ENCODE results near the gene CLASP1. TPM values are rescaled to one million over a fixed set of nuclear protein-coding genes. Genes with fewer than 3 reads are reported as not detected.

Gene CLASP1
- total RNA-seq, 1 donor from 2014 or later, result 163 TPM

- DNase-seq, result no peak
- H3K9me3 Mint-ChIP-seq (ENCODE audit: unreplicated experiment), result peaks cover 3% of the 10 kb centered on the region
- H3K27ac Mint-ChIP-seq (ENCODE audit: unreplicated experiment), result peak overlapping the region; percentile 89
- peak overlapping the region; percentile 58 for H3K4me3 Mint-ChIP-seq (ENCODE audit: unreplicated experiment)
- peaks cover 2% of the 10 kb centered on the region for H3K27me3 Mint-ChIP-seq (ENCODE audit: unreplicated experiment)
- no peak for TF ChIP-seq CTCF (IDR thresholded peaks at IDR 0.05; ENCODE audit: partially characterized antibody, unreplicated experiment)
- peaks cover 16% of the 10 kb centered on the region for H3K4me1 Mint-ChIP-seq (ENCODE audit: low read depth, unreplicated experiment)
- peaks cover 15% of the 10 kb centered on the region for H3K36me3 Mint-ChIP-seq (ENCODE audit: unreplicated experiment)
Observed at GRCh38 chr2:121635371-121635770, 13.9 kb downstream of the CLASP1 start.

DNA sequence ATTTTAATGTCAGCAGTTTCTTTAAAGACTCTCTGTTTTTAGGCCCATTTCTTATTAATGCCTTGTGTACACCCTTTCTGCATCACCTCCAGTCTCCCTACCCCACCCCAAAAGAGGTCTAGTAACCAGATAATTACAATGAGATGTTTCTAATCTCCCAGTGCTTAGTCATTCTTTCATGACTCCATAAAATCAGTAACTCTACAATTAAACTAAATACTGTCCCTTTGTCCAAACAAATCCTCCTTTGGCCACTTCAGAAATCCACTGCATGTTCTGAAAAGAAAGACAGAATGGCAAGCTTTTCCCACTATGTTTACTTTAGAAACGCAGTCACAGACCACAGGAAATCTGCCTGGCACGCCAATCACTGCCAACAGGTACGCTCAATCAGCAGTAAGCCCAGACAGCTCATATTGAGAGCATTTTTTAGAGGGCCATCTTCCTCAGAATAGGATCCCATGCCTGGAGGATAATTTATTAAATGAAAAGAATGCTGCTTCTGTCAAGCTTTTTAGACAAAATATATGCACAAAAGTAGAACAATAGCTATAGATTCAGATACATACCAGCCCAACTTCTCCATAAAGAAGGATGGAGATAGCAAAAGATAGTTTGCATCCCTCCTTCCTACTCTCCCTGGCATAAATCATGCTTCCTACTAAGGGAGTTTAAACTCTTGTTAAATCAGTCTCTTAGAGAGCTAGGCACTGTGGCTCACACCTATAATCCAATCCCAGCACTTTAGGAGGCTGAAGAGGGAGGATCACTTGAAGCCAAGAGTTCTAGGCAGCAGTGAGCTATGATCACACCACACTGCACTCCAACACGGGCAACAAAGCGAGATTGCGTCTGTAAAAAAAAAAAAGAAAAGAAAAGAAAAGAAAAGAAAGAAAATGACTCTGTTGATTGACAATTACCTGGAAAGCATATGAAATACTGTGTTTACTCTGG, 14.6 kb downstream of the CLASP1 start:
- peaks cover 3% of the 10 kb centered on the region for H3K9me3 Mint-ChIP-seq (ENCODE audit: unreplicated experiment)
- TF ChIP-seq CTCF (IDR thresholded peaks at IDR 0.05; ENCODE audit: partially characterized antibody, unreplicated experiment), result no peak
- H3K4me3 Mint-ChIP-seq (ENCODE audit: unreplicated experiment), result peak overlapping the region; percentile 58
- peaks cover 16% of the 10 kb centered on the region for H3K4me1 Mint-ChIP-seq (ENCODE audit: low read depth, unreplicated experiment)
- DNase-seq, result no peak
- H3K27me3 Mint-ChIP-seq (ENCODE audit: unreplicated experiment), result peaks cover 2% of the 10 kb centered on the region
- peak overlapping the region; percentile 89 for H3K27ac Mint-ChIP-seq (ENCODE audit: unreplicated experiment)
- H3K36me3 Mint-ChIP-seq (ENCODE audit: unreplicated experiment), result peaks cover 15% of the 10 kb centered on the region

GRCh38 chr2:121633463-121633862, 15.8 kb downstream of the CLASP1 start:
- no peak overlapping the region for H3K4me3 Mint-ChIP-seq (ENCODE audit: unreplicated experiment)
- peaks cover 15% of the 10 kb centered on the region for H3K36me3 Mint-ChIP-seq (ENCODE audit: unreplicated experiment)
- H3K9me3 Mint-ChIP-seq (ENCODE audit: unreplicated experiment), result peaks cover 3% of the 10 kb centered on the region
- no peak for DNase-seq
- peaks cover 2% of the 10 kb centered on the region for H3K27me3 Mint-ChIP-seq (ENCODE audit: unreplicated experiment)
- TF ChIP-seq CTCF (IDR thresholded peaks at IDR 0.05; ENCODE audit: partially characterized antibody, unreplicated experiment), result no peak
- H3K4me1 Mint-ChIP-seq (ENCODE audit: low read depth, unreplicated experiment), result peaks cover 16% of the 10 kb centered on the region
- H3K27ac Mint-ChIP-seq (ENCODE audit: unreplicated experiment), result peak overlapping the region; percentile 31

DNA sequence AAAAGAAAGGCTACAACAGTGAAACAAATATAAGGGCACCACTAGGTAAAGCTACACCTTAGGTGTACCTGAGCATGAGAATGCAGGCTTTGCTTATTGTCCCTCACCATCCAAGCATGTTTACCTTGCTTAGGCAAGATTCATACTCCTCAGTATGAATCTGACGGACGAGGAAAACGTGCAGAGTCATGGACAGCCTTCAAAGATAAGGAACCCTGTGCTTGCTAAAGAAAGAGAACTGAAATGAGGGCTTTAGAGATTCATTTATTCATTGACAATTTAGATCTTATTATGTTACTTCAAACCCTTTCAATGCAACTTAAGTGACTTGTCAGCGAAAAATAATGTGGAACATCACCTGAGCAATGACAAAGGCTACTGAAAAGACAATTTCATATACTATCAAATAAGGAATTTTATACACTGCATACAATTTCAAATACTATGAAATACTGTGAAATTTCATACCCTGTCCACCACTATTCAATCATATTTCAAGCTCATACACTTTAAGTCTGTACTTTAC, 21.7 kb downstream of the CLASP1 start:
- Mint-ChIP-seq H3K4me1 (ENCODE audit: low read depth, unreplicated experiment) (peaks cover 17% of the 10 kb centered on the region), H3K36me3 (ENCODE audit: unreplicated experiment) (no peaks in the 10 kb centered on the region), H3K9me3 (ENCODE audit: unreplicated experiment) (peaks cover 5% of the 10 kb centered on the region), H3K27me3 (ENCODE audit: unreplicated experiment) (peaks cover 6% of the 10 kb centered on the region), H3K27ac (ENCODE audit: unreplicated experiment) (no peak overlapping the region), H3K4me3 (ENCODE audit: unreplicated experiment) (no peak overlapping the region)
- no peak for TF ChIP-seq CTCF (IDR thresholded peaks at IDR 0.05; ENCODE audit: partially characterized antibody, unreplicated experiment)
- no peak for DNase-seq

Data from glutamatergic neuron (in vitro differentiated cells).